ENCODE data around the gene UBE2E2. TPM values are rescaled to one million over a fixed set of nuclear protein-coding genes. Genes with fewer than 3 reads are reported as not detected.

The UBE2E2 gene
- total RNA-seq, 1 donor from 2014 or later: 50.8 TPM

DNA sequence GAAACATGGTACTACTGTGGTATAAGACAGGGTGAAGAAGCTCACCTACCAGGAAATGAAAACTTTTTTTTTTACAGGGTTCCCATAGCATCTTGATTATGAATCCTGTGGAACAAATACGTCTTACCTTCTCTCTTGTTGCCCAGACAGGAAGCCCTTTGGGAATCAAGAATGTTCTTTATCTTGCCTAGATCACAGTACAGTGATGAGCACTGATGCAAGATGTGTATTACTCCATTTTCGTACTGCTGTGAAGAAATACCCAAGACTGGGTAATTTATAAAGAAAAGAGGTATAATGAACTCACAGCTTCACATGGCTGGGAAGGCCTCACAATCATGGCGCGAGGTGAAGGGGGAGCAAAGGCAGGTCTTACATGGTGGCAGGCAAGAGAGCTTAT lies 281.3 kb downstream of the UBE2E2 start:
- no peak for ATAC-seq
- Histone ChIP-seq H3K9me3 (peaks cover 9% of the 10 kb centered on the region), H3K27ac (no peak overlapping the region), H3K4me1 (peaks cover 8% of the 10 kb centered on the region), H3K4me3 (no peak overlapping the region), H3K27me3 (ENCODE audit: low read depth) (no peaks in the 10 kb centered on the region), H3K36me3 (no peaks in the 10 kb centered on the region)
- intact Hi-C loops (cut with DNase I): no loop called here
- TF ChIP-seq, protein P1, sequence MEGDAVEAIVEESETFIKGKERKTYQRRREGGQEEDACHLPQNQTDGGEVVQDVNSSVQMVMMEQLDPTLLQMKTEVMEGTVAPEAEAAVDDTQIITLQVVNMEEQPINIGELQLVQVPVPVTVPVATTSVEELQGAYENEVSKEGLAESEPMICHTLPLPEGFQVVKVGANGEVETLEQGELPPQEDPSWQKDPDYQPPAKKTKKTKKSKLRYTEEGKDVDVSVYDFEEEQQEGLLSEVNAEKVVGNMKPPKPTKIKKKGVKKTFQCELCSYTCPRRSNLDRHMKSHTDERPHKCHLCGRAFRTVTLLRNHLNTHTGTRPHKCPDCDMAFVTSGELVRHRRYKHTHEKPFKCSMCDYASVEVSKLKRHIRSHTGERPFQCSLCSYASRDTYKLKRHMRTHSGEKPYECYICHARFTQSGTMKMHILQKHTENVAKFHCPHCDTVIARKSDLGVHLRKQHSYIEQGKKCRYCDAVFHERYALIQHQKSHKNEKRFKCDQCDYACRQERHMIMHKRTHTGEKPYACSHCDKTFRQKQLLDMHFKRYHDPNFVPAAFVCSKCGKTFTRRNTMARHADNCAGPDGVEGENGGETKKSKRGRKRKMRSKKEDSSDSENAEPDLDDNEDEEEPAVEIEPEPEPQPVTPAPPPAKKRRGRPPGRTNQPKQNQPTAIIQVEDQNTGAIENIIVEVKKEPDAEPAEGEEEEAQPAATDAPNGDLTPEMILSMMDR (IDR thresholded peaks at IDR 0.05): no peak
- DNase-seq: no peak

DNA sequence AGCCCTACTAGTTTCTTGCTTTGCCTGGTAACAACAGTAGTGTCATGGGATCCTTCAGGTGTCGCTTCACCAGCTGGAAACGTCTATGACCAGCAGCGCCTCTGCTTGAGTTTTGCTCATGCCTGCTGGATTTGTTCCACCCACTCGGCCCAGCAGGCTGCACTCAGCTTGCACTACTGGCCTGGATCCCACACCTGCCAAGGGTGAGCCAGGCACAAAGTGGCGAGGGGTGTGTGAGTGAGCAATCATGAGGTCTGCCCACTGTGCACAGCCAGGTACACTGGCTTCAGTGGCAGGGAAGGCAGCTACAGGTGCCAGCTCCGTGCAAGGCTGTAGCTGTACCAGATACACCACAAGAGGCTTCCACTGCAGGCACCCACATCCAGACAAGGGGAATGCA lies 282.8 kb downstream of the UBE2E2 start:
- no peak overlapping the region for H3K27ac ChIP-seq
- H3K9me3 ChIP-seq: no peaks in the 10 kb centered on the region
- intact Hi-C loops (cut with DNase I): no loop called here
- H3K4me3 ChIP-seq: no peak overlapping the region
- ATAC-seq (no peak), DNase-seq (no peak)
- no peaks in the 10 kb centered on the region for H3K36me3 ChIP-seq
- peaks cover 13% of the 10 kb centered on the region for H3K4me1 ChIP-seq
- TF ChIP-seq, protein P1 (IDR thresholded peaks at IDR 0.05): no peak
- H3K27me3 ChIP-seq (ENCODE audit: low read depth): no peaks in the 10 kb centered on the region

DNA sequence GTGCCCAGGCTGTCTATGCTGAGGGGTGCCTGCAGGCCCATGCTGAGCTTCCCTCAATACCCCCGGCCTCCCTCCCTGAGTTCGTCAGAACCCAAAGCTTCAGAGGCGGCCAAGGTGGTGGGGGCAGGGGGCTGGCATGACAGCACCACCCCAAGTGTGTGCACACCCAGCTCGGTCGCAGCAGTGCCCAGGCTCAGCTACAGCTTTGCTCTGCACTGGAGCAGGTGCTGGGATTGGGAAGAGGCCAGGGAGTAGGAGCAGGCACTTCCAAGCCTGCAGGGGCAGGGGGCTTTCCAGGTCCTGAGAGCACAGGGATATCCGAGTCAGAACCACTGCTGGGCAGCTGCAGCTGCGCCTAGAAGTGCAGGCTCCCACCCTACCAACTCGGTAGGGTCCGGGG lies 283.9 kb downstream of the UBE2E2 start:
- Histone ChIP-seq H3K27me3 (ENCODE audit: low read depth) (no peaks in the 10 kb centered on the region), H3K36me3 (no peaks in the 10 kb centered on the region), H3K4me3 (no peak overlapping the region), H3K27ac (no peak overlapping the region), H3K9me3 (no peaks in the 10 kb centered on the region), H3K4me1 (peaks cover 13% of the 10 kb centered on the region)
- ATAC-seq: no peak
- intact Hi-C loops (cut with DNase I): no loop called here
- TF ChIP-seq, protein P1 (IDR thresholded peaks at IDR 0.05): no peak
- no peak for DNase-seq

DNA sequence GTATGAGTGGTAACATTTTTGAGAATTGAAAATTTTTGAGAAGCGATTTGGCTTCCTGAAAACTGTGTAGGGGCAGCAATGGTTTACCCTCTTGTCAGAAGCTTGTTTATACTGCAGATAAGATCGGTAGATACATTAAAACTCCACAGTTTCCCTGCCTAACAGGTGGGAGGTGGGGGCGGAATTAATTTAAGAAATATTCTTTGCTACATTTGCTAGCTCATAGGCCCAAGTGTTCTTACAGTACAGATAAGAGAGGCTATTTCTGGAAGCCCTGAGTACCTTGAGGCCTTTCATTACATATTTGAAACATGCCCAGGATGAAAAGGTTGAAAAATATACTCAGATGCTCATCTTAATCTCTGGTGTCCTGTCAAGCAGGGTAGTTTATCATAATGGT lies 285.5 kb downstream of the UBE2E2 start:
- TF ChIP-seq, protein P1 (IDR thresholded peaks at IDR 0.05): no peak
- intact Hi-C loops (cut with DNase I): no loop called here
- Histone ChIP-seq H3K27ac (no peak overlapping the region), H3K4me3 (no peak overlapping the region), H3K4me1 (peaks cover 17% of the 10 kb centered on the region), H3K36me3 (no peaks in the 10 kb centered on the region), H3K27me3 (ENCODE audit: low read depth) (no peaks in the 10 kb centered on the region), H3K9me3 (no peaks in the 10 kb centered on the region)
- ATAC-seq (peak in 1 of 2 donors; percentile 75), DNase-seq (no peak)

DNA sequence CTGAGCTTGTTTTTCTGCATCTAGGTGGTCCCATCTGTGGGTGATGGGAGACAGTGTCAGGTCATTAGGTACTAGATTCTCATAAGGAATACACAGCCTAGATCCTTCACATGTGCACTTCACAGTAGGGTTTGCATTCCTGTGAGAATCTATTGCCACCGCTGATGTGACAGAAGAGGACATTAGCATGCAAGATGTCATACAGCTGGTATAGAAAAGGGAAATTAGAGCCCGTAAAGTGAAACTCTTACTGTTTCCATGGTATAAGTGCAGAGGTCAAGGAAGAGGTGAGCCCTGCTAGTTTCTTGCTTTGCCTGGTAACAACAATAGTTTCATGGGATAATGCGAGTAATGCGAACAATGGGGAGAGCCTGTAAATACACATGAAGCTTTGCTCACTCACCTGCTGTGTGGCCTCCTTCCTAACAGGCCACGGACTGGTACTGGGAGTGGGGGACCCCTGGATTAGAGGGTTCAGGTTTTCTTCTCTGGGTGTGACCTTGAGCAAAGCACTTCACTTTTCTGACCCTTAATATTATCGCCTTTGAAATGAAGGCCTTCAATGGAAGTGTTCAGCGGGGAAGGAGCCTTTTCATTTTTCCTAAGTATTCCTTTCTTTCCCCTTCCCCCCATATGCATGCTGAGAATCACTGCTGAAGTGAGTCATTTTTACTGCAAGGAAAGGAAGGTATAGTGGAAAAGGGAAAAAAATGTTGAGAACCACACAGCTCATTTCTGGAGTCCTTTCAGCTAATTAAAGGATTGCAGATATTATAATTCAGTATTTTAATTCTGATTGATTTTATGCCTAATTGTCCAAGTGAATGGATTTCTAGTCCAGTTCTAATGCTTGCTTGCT lies 286.4 kb downstream of the UBE2E2 start:
- intact Hi-C loops (cut with DNase I): no loop called here

More for the DNA sequence above, 286.4 kb downstream of the UBE2E2 start:
- H3K27me3 ChIP-seq (ENCODE audit: low read depth): no peaks in the 10 kb centered on the region
- H3K4me3 ChIP-seq: no peak overlapping the region
- TF ChIP-seq, protein P1 (IDR thresholded peaks at IDR 0.05): no peak
- DNase-seq (no peak), ATAC-seq (no peak)
- H3K27ac ChIP-seq: no peak overlapping the region
- H3K4me1 ChIP-seq: peaks cover 22% of the 10 kb centered on the region
- no peaks in the 10 kb centered on the region for H3K36me3 ChIP-seq
- H3K9me3 ChIP-seq: no peaks in the 10 kb centered on the region

Data from lower lobe of right lung (tissue), 2 donors.